Left forelimb (tissue), 1 donor: ENCODE results near the gene ZNF354C.
"Not testable (repeated sequence)": the region's sequence is repeated elsewhere in the genome, so short reads cannot be mapped to it uniquely, and the experiment has no call there.

Source experiments
- DNase-seq: peaks from one replicate; pipeline ENCODE4 v3.0.0-alpha.2; 2018; ENCODE audit warnings: low spot score

ZNF354C gene

DNA sequence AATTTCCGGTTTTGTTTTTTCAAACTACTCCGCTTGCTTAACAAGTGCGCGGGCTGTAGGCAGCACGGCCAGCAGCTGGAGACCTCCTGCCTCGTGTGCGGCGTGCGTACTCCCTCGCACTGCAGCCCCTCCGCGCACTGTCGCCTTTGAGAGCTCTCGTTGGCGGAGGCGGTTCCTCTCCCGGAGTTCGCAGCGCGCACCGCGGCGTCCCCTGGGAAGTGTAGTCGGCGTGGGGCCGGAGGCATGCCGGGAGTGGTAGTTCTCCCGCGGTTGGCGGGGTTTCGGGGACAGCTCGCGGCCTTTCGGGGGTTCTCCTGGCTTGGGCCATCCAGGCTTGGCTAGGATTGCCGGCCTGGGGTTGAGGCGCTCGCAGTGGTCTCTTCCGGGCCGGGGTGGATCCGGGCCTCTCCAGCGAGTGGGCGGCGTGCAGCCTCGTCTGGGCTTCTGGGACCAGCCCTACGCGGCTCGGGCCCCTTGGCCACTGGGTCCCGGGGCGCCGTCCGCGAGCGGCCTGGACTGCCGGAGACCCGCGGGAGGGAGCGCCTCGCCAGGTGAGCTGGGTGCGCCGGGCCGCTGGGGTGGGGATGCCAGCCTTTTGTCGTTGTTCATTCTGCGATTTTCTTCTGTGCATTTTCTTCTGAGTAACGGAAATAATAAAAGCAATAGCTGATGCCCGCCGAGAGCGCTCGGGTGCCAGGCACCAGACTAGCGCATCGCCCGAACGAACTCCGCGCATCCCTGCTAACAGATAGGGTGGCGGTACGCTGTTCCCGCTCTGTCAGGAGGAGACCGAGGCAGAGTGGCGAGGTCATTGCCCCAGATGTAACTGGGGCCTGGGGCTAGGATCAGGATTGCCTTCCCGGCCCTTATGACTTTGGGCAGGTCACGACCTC is at the start of gene ZNF354C:
ZNF354C (plus strand) TSS at position 258 of the 893 bp plus-strand sequence. CDS start 1,696 bp downstream, outside the sequence.
- peak; percentile 96 for DNase-seq

DNA sequence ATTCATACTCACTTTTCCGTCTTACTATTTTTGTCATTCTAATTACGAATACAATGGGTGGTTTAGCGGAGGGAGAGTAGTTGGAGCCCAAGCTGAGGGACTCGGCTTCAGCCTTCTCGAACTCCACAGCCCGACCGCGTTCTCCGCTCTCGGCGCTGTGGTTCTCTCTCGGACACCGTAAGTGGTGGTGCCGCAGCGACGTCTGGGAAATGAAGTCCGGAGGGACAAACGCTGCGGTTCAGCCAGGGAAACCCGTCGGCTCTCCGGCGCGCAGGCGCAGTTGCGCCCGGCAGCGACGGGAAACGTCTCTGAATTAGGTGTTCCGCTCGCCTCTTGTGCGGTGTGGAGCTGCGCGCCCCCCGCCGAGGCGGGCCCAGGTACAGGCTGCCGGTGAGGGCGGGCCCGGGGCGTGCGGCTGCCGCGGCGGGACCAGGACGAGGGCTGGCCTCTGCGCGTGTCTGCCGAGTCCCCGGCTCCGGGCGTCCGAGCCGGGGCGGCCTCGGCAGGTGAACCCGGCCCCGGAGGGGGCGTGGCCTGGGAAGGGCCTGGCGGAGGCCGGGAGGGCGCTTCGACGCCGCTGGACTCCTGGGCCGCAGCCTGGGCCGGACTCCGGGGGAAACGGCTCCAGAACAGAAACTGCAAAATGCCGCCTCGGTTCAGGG is 36.5 kb upstream of the ZNF354C start, which contains the start of gene ZNF879:
ZNF879 (plus strand) TSS at position 277 of the 662 bp plus-strand sequence. CDS start 1,201 bp downstream, outside the sequence.
- peak; percentile 94 for DNase-seq

DNA sequence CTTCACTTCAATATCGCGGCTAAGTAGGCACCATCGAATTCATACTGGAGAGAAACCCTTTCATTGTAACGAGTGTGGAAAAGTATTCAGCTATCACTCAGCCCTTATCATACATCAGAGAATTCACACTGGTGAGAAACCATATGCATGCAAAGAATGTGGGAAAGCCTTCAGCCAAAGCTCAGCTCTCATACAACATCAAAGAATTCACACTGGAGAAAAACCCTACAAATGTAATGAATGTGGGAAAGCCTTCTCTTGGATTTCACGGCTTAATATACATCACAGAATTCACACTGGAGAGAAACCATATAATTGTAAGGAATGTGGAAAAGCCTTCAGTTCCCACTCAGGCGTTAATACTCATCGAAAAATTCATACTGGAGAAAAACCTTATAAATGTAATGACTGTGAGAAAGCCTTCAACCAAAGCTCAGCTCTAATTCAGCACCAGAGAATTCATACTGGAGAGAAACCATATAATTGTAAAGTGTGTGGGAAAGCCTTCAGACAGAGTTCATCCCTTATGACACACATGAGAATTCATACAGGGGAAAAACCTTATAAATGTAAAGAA is 27.1 kb upstream of the ZNF354C start:
- DNase-seq, result no peak

DNA sequence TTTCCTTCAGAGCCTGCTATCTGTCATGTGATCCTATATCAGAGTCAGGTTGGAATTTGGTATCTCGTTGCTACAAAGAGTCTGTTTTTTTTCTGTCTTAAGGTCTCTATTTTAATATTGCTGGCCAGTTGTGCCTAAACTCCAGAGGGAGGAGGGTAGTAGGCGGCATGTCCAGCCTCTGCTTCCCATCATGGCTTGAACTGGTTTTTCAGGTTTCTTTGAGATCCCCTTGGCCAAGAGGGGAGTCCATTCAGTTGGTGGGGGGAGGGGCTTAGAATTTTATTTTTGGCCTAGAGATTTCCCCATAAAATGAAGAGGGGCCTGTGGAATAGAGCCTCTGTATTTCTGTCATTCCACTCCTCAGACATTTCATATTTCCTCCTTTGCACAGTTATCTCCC is 15.4 kb upstream of the ZNF354C start:
- no peak for DNase-seq

DNA sequence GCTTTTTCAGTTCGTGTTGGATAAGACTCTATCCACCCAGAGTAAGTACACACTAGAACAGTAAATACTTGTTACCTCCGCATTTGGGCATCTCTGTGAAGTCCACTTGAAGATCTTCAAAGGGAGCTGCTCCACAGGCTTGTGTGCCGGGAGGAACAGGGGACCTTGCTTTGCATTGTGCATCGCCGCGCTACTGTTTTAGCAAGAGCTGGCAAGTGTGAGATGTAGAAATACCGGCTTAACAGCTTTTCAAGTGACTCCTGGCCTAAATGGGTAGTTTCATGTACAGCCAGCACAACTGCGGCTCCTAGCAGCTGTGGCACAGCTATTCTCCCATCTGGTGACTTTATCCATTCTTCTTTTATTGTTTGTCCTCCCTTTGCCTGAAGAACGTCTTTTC is 8.4 kb upstream of the ZNF354C start:
- no peak for DNase-seq

DNA sequence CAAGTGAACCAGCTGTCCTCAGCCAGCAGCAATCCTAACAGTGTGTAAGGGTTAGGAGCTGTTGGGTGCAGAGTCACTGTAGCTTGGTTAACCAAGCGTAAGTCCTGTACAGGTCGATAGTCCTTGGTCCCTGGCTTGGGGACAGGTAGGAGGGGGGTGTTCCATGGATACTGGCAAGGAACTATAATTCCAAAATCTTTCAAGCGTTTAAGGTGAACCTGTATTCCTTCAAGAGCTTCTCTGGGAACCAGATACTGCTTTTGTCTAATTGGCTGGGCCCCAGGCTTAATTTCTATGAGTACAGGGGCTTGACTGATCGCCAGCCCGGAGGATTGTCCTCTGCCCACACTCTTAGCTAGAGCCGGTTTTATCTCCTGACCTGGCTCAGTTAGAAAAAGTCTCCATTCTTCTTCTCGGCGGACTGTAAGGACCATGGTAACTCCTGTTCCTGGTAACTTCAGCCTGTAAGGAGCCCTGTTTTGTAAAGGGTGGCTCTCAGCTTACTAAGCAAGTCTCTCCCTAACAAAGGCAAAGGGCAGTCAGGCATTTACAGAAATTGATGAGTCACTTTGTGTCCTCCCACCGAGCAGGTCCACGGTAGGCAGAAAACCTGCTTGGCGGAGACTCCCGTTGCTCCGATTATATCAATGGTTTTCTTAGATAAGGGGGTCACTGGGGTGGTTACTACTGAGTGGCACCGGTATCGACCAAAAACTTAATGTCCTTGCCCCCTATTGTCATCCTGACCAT is 6.0 kb upstream of the ZNF354C start:
- no peak for DNase-seq

DNA sequence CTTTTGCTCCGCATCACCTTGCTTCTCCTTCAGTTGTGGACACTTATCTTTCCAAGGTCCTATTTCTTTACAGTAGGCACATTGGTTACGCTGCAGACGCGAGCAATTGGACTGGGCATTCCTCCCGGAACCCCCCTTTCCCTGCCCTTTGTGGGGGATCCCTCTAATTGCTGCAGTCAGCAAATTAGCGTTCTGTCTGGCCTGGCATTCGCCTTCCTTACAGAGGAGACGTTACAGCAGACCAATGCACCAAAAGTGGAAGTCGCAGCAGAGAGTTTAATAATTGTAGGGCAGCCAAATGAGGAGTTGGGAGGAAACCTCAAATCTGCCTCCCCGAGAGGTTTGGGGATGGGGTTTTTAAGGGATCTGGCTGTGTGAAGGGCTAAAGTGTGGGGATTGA is 5.3 kb upstream of the ZNF354C start:
- no peak for DNase-seq

DNA sequence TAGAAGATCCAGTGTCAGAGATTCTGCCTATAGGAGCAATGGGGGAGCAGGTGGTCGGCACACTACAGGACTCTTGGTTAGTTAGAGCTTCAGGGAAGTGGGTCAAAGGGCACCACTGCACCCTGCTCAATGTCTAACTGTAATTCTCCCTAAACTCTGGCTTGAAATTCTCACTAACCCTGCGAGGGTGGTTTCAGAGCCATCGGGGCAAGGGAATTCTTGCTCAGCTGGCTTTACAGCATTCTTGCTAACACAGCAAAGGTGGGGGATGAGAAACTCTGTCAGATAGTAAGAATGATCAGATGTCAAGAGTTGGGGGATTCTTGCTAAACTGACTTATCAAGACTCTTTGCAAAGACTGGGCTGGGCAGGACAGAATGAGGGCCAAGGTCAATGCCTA is 4.7 kb upstream of the ZNF354C start:
- no peak for DNase-seq

DNA sequence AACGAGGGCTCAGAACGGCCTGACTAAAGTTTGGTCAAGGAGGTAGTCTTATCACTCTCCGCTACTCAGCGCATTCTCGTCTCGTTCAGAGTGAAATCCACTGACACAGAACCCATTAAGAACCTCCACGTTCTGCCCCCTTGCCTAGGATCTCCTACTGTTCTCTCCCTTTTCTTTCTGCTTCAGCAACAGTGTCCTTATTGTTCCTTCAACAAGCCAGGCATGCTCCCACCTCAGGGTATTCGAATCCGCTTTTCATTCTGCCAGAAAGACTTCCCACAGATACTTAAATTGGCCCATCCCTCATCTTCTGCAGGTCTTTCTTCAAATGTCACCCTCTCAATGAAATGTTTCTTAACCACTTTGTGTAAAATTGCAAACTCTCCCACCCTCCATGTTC is 4.3 kb upstream of the ZNF354C start:
- no peak for DNase-seq

DNA sequence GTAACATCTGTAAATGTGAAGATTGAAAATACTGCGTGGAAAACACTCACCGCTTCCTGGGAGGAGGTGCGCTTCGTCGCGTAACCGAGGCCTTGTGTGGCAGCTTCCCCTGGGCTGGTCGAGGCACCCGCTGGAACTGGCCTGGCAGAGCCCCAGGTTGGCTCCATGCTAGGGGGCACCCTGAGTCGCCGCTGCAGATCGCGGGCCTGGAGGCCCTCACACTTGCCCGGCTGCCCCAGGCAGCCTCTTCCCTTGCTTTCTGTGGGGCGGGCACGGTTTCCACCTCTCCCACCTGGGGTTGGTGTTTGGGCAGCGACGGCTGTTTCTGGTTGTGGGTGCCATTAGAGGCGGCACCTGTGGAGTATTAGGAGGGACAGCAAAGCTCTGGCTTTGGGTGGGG is 852 bp downstream of the ZNF354C start:
- no peak for DNase-seq

DNA sequence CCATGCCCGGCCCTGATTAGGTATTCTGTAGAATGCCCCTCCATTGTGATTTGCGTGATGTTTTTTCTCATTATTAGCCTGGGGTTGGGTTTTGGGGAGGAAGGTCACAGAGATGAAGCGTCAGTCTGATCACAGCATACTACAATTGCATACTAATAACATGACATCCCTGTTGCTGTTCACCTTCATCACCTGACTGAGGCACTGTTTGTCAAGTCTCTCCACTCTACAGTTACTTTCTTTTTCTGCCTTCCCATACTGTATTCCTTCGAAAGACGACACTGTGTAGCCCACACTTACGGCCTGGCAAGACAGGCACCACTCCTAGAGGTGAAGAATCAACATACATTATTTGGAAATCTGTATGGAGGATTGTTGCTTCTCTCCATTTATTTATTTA is 5.5 kb downstream of the ZNF354C start:
- DNase-seq, result no peak

DNA sequence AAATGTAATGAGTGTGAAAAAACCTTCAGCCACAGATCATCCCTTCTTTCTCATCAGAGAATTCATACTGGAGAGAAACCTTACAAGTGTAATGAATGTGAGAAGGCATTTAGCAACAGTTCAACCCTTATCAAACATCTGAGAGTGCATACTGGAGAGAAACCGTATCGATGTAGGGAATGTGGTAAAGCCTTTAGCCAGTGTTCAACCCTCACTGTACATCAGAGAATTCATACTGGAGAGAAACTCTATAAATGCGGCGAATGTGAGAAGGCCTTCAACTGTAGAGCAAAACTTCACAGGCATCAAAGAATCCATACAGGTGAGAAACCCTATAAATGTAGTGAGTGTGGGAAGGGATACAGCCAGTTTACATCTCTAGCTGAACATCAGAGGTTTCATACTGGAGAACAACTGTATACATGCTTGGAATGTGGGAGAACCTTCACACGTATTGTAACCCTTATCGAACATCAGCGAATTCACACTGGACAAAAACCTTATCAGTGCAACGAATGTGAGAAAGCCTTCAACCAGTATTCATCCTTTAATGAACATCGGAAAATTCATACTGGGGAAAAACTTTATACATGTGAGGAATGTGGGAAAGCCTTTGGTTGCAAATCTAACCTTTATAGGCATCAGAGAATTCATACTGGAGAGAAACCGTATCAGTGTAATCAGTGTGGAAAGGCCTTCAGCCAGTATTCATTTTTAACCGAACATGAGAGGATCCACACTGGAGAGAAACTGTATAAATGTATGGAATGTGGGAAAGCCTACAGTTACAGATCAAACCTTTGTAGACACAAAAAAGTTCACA is 19.2 kb downstream of the ZNF354C start:
- DNase-seq, result no peak

DNA sequence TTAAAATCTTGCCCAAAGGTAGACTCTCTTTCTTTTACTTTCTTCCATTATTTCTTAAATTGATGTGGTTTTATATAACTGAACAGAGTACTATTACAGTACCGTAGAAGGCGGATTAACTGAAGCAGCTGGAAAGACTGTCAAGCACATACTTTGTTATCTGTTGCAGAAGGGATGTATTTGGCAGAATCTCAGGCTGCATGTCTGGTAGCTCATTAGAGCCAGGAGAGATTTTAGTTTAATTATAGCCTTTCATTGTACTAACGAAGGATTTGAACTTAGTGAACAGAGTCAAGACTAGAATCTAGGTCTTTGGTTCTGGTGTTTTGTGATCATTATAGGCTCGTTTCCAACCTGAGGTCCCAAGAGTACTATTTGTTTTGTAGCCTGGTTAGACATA is 20.6 kb downstream of the ZNF354C start:
- no peak for DNase-seq

DNA sequence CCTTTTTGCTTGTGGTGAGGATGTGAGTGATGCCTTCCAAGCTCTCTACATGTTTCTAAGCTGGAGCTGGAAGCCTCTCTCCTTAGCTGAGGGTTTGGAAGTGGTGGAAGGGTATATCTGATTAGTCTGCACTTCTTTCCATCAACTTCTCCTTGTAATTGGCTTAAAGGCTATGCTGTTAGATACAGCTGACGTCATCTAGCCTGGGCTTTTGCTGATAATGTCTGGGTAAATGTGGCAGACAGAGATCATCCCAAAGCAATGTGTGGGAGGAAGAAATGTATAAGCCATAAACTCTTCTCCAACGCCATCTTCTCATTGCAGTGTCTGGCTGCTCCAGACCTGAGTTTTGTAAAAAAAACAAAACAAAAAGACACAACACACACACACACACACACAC is 29.3 kb downstream of the ZNF354C start:
- DNase-seq, result no peak

DNA sequence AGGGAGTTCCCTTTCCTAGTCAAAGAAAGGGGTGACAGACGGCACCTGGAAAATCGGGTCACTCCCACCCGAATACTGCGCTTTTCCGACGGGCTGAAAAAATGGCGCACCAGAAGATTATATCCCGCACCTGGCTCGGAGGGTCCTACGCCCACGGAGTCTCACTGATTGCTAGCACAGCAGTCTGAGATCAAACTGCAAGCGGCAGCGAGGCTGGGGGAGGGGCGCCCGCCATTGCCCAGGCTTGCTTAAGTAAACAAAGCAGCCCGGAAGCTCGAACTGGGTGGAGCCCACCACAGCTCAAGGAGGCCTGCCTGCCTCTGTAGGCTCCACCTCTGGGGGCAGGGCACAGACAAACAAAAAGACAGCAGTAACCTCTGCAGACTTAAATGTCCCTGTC is 41.1 kb downstream of the ZNF354C start:
- not testable (repeated sequence) for DNase-seq

DNA sequence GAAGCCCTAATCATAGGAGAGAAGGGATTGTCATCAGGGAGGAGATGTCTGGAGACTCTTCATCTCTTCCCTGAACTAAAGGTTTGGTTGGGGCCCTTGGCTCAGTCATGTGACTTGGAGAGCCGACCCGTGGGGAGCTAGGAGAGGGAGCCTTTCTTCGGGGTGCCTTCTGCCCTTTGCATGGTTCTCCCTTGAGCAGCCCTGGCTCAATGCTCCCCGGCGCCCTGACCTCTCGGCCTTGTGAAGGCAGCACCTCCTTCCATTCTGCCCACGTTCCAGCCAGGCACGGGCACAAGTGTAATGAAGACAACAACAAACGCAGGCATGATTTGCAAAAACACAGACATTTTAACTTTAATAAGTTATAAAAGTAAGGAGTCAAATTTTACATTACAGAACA is 50.4 kb downstream of the ZNF354C start:
- DNase-seq, result no peak

DNA sequence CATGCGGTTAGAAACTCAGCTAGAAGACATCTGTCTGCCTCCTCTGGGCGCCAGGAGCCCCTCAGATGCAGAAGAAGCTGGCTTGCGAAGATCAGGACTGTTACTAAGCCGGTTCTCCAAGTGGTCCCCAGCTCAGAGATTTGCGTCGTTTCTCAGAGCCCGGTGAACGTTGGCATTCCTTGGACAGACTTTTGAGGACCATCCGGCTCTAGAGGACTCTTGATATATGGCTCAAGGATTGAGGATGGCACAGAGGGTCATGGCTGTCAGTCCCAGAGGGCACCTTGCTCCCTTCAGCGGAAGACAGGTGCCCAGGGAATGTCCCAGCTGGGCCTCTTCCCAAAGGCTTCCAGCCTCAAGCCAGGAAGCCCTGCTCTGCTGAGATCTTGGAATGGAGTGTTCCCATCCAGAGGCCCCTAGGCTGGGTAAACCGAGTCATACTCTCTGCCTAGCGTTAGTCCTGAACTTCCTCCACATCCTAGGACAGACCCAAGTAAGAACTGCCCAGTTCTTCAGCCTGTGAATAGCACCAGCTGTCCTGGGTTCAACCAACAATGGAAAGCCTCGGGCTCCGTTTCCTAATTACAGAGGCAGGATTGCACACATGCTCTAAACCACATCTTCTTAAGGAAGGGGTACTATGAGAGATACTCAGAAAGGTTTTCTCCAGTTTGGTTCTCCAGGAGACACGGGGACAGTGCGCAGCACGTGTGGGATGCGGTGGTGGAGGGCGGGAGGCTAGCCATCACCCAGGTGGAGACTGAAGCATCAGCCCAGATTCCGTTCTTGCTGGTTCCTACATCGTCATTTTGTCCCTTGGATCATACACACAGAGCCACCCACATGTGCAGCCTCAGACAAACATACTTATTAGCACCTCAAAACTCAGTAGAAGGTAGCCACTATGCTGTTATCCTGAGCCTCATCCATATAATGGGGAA is 51.4 kb downstream of the ZNF354C start:
- DNase-seq, result no peak

DNA sequence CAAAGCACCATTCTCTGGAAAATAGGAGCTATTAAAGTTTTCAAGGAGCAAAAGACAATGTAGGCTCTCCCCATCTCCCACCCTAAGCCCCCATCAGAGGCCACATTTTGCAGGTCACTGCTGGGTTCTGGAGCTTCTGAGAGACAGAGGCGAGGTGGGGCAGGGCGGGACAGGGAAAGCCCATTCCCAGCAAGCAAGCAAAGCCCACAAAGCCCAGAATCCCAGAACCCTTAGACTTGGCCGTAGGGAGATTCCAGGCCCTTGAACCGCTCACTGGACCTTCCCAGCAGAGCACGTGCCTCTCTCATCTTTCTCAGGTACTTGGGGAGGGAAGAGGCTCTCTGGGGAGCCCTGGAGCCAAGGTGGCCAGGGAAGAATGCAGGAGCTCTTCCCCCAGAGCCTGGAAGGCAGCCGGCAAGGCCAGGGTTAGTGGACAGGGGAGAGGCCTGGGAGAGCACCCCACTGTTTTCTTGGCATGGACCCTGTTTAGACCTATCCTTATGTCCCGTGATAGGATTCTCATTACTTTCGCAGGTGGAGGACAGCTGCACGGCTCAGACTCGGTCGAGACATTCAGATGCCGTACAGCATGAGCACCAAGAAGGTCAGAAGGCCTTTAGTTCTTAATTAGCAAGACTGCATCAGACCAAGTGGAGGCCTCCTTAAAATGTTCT is 52.4 kb downstream of the ZNF354C start:
- DNase-seq, result no peak

DNA sequence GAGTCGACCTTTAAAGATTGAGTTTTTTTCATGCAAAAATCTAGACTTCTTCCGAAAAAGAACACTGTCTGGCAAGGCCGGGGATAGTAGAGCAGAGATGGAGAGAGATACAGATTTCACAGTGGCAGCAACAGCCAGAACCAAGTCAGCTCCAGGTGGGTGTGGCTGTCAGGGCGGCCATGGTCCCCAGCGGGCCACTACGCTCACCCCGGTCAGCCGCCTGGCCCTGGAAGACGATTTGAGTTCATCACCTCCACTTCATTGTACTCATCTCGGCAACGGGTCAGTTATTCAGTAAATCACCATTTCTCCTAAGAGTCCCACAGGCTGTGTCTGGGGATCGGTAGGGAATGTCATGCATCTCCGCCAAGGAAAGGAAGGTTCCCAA is 53.0 kb downstream of the ZNF354C start:
- no peak for DNase-seq
